HG03025 (cell line): Measurements from ENCODE around the gene TMEM200B.
"Not testable (repeated sequence)": the region's sequence is repeated elsewhere in the genome, so short reads cannot be mapped to it uniquely, and the experiment has no call there.

Experiments
- ATAC-seq: cut with Tn5 transposase; IDR thresholded peaks from one replicate; pipeline ENCODE4 v1.9.1; 2021; ENCODE audit warnings: mild to moderate bottlenecking, moderate library complexity; ENCODE audit not compliant: unreplicated experiment, low FRiP score

The TMEM200B gene

GRCh38 chr1:29123887-29124365 lies at the start of gene TMEM200B:
TSS of gene TMEM200B (minus strand) at chr1:29123903. CDS start at chr1:29121828, 2,075 bp downstream.
- no peak for ATAC-seq

- ATAC-seq = no peak
Observed at GRCh38 chr1:29172415-29172939, 48.8 kb upstream of the TMEM200B start.

- no peak for ATAC-seq
Observed at GRCh38 chr1:29171521-29171920, 47.8 kb upstream of the TMEM200B start.

GRCh38 chr1:29171089-29171488 lies 47.4 kb upstream of the TMEM200B start:
- ATAC-seq = no peak

GRCh38 chr1:29169976-29170375 lies 46.3 kb upstream of the TMEM200B start:
- ATAC-seq = no peak

- ATAC-seq = no peak
Observed at GRCh38 chr1:29167904-29168303, 44.2 kb upstream of the TMEM200B start.

GRCh38 chr1:29166291-29166878 lies 42.7 kb upstream of the TMEM200B start:
- ATAC-seq = no peak

GRCh38 chr1:29164588-29164987 lies 40.9 kb upstream of the TMEM200B start:
- no peak for ATAC-seq

- no peak for ATAC-seq
Observed at GRCh38 chr1:29162476-29163138, 38.9 kb upstream of the TMEM200B start.

- ATAC-seq = no peak
Observed at GRCh38 chr1:29162025-29162424, 38.3 kb upstream of the TMEM200B start.

- ATAC-seq = no peak
Observed at GRCh38 chr1:29159773-29160172, 36.1 kb upstream of the TMEM200B start.

GRCh38 chr1:29157269-29157601 lies 33.5 kb upstream of the TMEM200B start:
- no peak for ATAC-seq

GRCh38 chr1:29156543-29157268 lies 33.0 kb upstream of the TMEM200B start:
- no peak for ATAC-seq

- ATAC-seq = no peak
Observed at GRCh38 chr1:29152046-29152805, 28.5 kb upstream of the TMEM200B start.

GRCh38 chr1:29150346-29150745 lies 26.6 kb upstream of the TMEM200B start:
- ATAC-seq = not testable (repeated sequence)

- ATAC-seq = no peak
Observed at GRCh38 chr1:29148656-29149491, 25.2 kb upstream of the TMEM200B start.

- ATAC-seq = no peak
Observed at GRCh38 chr1:29145739-29146437, 22.2 kb upstream of the TMEM200B start.

- ATAC-seq = no peak
Observed at GRCh38 chr1:29144178-29144577, 20.5 kb upstream of the TMEM200B start.

- ATAC-seq = no peak
Observed at GRCh38 chr1:29142714-29143113, 19.0 kb upstream of the TMEM200B start.
